ENCODE results near the gene GTPBP2.
A peak's percentile ranks its signal among the peaks of the same experiment; 100 is the strongest.

The GTPBP2 gene

GRCh38 chr6:43629505-43630300, 639 bp upstream of the GTPBP2 start:
- peak overlapping the region; percentile 97 for H3K4me3 ChIP-seq (ENCODE audit: low read depth, low read length)
- DNase-seq (ENCODE audit: low read depth, low spot score) = peak; percentile 99
- TF ChIP-seq, protein P1, sequence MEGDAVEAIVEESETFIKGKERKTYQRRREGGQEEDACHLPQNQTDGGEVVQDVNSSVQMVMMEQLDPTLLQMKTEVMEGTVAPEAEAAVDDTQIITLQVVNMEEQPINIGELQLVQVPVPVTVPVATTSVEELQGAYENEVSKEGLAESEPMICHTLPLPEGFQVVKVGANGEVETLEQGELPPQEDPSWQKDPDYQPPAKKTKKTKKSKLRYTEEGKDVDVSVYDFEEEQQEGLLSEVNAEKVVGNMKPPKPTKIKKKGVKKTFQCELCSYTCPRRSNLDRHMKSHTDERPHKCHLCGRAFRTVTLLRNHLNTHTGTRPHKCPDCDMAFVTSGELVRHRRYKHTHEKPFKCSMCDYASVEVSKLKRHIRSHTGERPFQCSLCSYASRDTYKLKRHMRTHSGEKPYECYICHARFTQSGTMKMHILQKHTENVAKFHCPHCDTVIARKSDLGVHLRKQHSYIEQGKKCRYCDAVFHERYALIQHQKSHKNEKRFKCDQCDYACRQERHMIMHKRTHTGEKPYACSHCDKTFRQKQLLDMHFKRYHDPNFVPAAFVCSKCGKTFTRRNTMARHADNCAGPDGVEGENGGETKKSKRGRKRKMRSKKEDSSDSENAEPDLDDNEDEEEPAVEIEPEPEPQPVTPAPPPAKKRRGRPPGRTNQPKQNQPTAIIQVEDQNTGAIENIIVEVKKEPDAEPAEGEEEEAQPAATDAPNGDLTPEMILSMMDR (IDR thresholded peaks at IDR 0.05; ENCODE audit: low read depth, low read length) = no peak
- in situ Hi-C loops (cut with HindIII; ENCODE audit: low sequenced_read_pairs) = no loop called here

DNA sequence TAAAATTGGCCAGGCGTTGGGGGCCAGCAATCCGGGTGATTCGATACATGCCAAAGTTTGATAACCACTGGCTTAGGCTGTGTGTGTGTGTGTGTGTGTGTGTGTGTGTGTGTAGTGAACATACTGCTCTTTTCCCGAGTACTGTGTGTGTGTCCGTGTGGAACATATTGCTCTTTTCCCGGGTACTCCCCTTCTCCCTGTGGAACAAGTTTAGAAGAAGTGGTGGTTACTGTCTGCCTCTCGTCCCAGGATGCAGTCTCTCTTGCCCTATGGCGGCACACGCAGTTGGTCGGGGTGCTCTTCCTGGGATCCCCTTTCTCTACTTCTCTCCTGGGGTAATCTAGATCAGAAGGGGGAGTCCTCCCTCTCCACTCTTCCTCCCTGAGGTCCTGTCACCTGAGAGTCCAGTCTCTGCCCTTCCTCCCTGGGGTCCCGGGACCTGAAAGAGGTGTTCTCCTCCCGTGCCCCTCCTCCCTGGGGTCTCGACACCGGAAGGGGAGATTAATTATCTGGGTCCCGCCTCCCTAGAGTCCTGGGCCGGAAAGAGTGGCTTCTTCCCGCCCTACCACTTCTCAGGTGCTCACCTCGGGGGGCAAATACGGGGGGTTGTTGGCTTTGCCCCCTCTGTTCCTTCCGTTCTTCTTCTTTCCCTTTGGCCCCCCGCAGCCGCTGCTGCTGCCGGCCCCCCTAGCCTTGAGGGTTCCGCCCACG, 516 bp downstream of the GTPBP2 start:
- TF ChIP-seq, protein P1 (IDR thresholded peaks at IDR 0.05; ENCODE audit: low read depth, low read length) = no peak
- in situ Hi-C loops (cut with HindIII; ENCODE audit: low sequenced_read_pairs) = no loop called here
- peak; percentile 46 for DNase-seq (ENCODE audit: low read depth, low spot score)
- H3K4me3 ChIP-seq (ENCODE audit: low read depth, low read length) = peak overlapping the region; percentile 97

DNA sequence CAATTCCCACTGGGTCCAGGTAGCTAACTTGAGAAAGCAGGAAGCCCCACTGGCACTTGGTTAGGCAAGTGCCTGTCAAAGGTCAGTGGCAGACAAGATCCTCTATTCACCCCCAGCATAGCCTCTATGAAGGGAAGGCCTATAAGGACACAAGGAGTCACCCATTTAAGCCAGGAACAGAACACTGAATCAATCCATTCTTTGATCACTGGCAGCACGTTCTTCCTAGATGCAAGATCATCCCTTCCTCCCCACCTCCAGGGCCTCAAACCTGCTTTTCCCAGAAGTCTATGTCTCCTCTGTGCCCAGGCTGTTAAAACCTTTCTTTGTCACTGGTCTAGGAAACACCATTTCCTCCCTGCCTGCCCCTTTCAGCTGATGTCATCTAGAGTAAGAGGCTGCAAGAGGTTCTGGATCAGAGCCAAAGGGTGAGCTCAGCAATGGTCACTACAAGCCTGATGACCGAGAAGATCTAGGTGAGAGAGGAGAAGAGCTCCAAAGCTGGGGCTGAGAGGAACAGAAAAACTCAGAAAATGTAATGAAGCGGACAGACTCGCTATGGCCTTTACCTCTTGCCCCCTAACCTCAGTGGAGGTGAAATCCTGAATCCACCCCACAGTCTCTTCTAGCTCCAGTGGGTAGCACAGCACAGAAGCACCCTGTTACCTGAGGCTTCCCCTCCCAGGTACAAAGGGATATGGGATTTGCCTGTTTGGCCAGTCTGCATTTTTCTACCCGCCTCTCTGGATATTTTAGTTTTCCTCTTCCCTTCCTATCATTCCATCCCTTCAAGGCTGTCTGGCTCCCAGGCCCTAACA, 1.8 kb downstream of the GTPBP2 start:
- DNase-seq (ENCODE audit: low read depth, low spot score) = peak; percentile 96
- peak overlapping the region; percentile 30 for H3K4me3 ChIP-seq (ENCODE audit: low read depth, low read length)
- TF ChIP-seq, protein P1 (IDR thresholded peaks at IDR 0.05; ENCODE audit: low read depth, low read length) = no peak
- in situ Hi-C loops (cut with HindIII; ENCODE audit: low sequenced_read_pairs) = no loop called here

GRCh38 chr6:43625393-43625992, 3.6 kb downstream of the GTPBP2 start:
- in situ Hi-C loops (cut with HindIII; ENCODE audit: low sequenced_read_pairs) = no loop called here

DNA sequence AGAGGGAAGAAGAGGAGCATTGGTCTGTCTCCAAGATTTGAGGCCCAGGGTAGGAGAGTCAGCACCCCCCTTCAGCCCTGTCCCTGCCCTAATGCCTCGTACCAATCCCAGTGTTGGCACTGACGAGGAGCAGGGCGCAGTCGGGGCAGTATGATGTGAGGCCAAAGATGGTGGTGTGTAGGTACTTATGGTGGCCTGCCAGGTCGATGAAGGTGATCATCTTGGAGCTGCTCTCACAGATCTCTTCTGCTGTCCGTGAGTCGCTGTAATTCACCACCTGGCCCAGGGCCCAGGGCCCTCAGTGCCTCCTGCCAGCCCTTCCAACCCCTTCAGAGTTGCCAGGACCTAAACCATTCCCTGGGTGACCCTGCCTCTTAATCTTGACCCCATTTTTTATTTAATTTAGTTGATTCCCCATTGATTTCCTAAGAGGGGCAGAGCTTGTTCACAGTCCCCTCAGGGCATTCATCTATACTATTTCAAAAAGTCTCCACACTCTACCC, 4.2 kb downstream of the GTPBP2 start:
- in situ Hi-C loops (cut with HindIII; ENCODE audit: low sequenced_read_pairs) = no loop called here
- no peak for DNase-seq (ENCODE audit: low read depth, low spot score)
- no peak overlapping the region for H3K4me3 ChIP-seq (ENCODE audit: low read depth, low read length)
- TF ChIP-seq, protein P1 (IDR thresholded peaks at IDR 0.05; ENCODE audit: low read depth, low read length) = no peak

More at GRCh38 chr6:43625393-43625992, 3.6 kb downstream of the GTPBP2 start:
- DNase-seq (ENCODE audit: low read depth, low spot score) = no peak
- TF ChIP-seq, protein P1 (IDR thresholded peaks at IDR 0.05; ENCODE audit: low read depth, low read length) = no peak
- H3K4me3 ChIP-seq (ENCODE audit: low read depth, low read length) = no peak overlapping the region

Measured in astrocyte of the spinal cord (primary cell).